WTC11 (cell line): ENCODE data around the gene TIMELESS. TPM values are rescaled to one million over a fixed set of nuclear protein-coding genes. Genes with fewer than 3 reads are reported as not detected.
A peak's percentile ranks its signal among the peaks of the same experiment; 100 is the strongest.

ENCODE experiments used
- ATAC-seq: fragments of 200-7000 bp; cut with Tn5 transposase; 2 replicates; pipeline ENCODE4 v1.10.0; 2021; ENCODE audit warnings: mild to moderate bottlenecking, moderate library complexity
- CTCF ChIA-PET: fragments of 300-600 bp; sonication (Branson Sonifier 250); formaldehyde crosslinking; loops from one replicate; lab custom pipeline; 2021; ENCODE audit warnings: antibody characterized with exemption; lab: Charles Lee
- POLR2A ChIA-PET: fragments of 350-600 bp; sonication (Branson Sonifier 250); formaldehyde crosslinking; loops from one replicate; lab custom pipeline; 2021; ENCODE audit warnings: antibody characterized with exemption; lab: Charles Lee
- DNase-seq: peaks from one replicate; pipeline ENCODE4 v3.0.0; 2021; ENCODE audit warnings: low spot score
- H3K27ac Mint-ChIP-seq: 2 replicates; pipeline ENCODE4 v1.8.0; 2021; ENCODE audit warnings: mixed read lengths
- H3K27me3 Mint-ChIP-seq: 2 replicates; pipeline ENCODE4 v1.8.0; 2021; ENCODE audit warnings: low read depth, mild to moderate bottlenecking, moderate library complexity, mixed read lengths
- H3K36me3 Mint-ChIP-seq: 2 replicates; pipeline ENCODE4 v1.8.0; 2021; ENCODE audit warnings: mixed read lengths
- H3K4me1 Mint-ChIP-seq: 2 replicates; pipeline ENCODE4 v1.8.0; 2022; ENCODE audit warnings: mixed read lengths
- H3K4me3 Mint-ChIP-seq: 2 replicates; pipeline ENCODE4 v1.8.0; 2021; ENCODE audit warnings: mild to moderate bottlenecking, moderate library complexity, mixed read lengths
- H3K9me3 Mint-ChIP-seq: 2 replicates; pipeline ENCODE4 v1.8.0; 2021; ENCODE audit warnings: mixed read lengths
- EMX1 ChIP-seq: fragments of 250-450 bp; sonication (Bioruptor Pico); IDR thresholded peaks from 2 replicates; pipeline ENCODE4 v1.8.0; 2021; ENCODE audit warnings: mild to moderate bottlenecking
- GABPB1 ChIP-seq: sonication (generic); formaldehyde crosslinking; IDR thresholded peaks from 2 replicates; pipeline ENCODE4 v1.8.1; 2023; ENCODE audit warnings: mild to moderate bottlenecking, missing genetic modification reagents
- GTF2I ChIP-seq: fragments of 250-450 bp; sonication (Bioruptor Pico); conservative IDR thresholded peaks from 2 replicates; pipeline ENCODE4 v1.4.0; 2021; ENCODE audit warnings: mild to moderate bottlenecking
- KAT7 ChIP-seq: sonication (generic); formaldehyde crosslinking; IDR thresholded peaks from 2 replicates; pipeline ENCODE4 v1.8.1; 2023; ENCODE audit warnings: missing genetic modification reagents, mild to moderate bottlenecking, borderline replicate concordance
- NR2C2 ChIP-seq: sonication (generic); formaldehyde crosslinking; IDR thresholded peaks from 2 replicates; pipeline ENCODE4 v1.8.0; 2022; ENCODE audit warnings: mild to moderate bottlenecking, missing genetic modification reagents
- SMAD4 ChIP-seq: sonication (generic); formaldehyde crosslinking; IDR thresholded peaks from 2 replicates; pipeline ENCODE4 v1.8.0; 2022; ENCODE audit warnings: mild to moderate bottlenecking, missing genetic modification reagents
- SOX15 ChIP-seq: fragments of 250-450 bp; sonication (Bioruptor Pico); IDR thresholded peaks from 2 replicates; pipeline ENCODE4 v1.9.0; 2021; ENCODE audit warnings: mild to moderate bottlenecking
- SP1 ChIP-seq: sonication (generic); formaldehyde crosslinking; conservative IDR thresholded peaks from 2 replicates; pipeline ENCODE4 v1.8.1; 2022; ENCODE audit warnings: missing genetic modification reagents
- TCF7 ChIP-seq: sonication (generic); formaldehyde crosslinking; IDR thresholded peaks from 2 replicates; pipeline ENCODE4 v1.8.0; 2022; ENCODE audit warnings: mild to moderate bottlenecking, low read depth, missing genetic modification reagents, moderate library complexity
- TEAD1 ChIP-seq: sonication (generic); formaldehyde crosslinking; IDR thresholded peaks from 2 replicates; pipeline ENCODE4 v1.8.0; 2022; ENCODE audit warnings: mild to moderate bottlenecking, missing genetic modification reagents
- TP53 ChIP-seq: sonication (generic); formaldehyde crosslinking; IDR thresholded peaks from 2 replicates; pipeline ENCODE4 v1.8.1; 2023; ENCODE audit warnings: mild to moderate bottlenecking, missing genetic modification reagents
- total RNA-seq: library from RNA; stranded (reverse); gene quantifications from 3 replicates; pipeline ENCODE4 v1.2.3, GENCODE V29; 2021
- TF ChIP-seq, protein P1 (sequence below): sonication (generic); formaldehyde crosslinking; IDR thresholded peaks from 2 replicates; pipeline ENCODE4 v1.8.1; 2022; ENCODE audit warnings: mild to moderate bottlenecking, moderate library complexity, missing genetic modification reagents
- TF ChIP-seq, protein P2 (sequence below): sonication (generic); formaldehyde crosslinking; IDR thresholded peaks from 2 replicates; pipeline ENCODE4 v1.8.1; 2023; ENCODE audit warnings: mild to moderate bottlenecking, missing genetic modification reagents
- TF ChIP-seq, protein P3 (sequence below): fragments of 250-450 bp; sonication (Bioruptor Pico); IDR thresholded peaks from 2 replicates; pipeline ENCODE4 v1.9.0; 2021; ENCODE audit warnings: moderate library complexity, mild to moderate bottlenecking, inconsistent platforms, borderline replicate concordance
- TF ChIP-seq, protein P4 (sequence below): sonication (generic); formaldehyde crosslinking; IDR thresholded peaks from 2 replicates; pipeline ENCODE4 v1.8.0; 2023; ENCODE audit warnings: missing genetic modification reagents
- TF ChIP-seq, protein P5 (sequence below): sonication (generic); formaldehyde crosslinking; IDR thresholded peaks from 2 replicates; pipeline ENCODE4 v1.8.0; 2023; ENCODE audit warnings: missing genetic modification reagents, mild to moderate bottlenecking, borderline replicate concordance
- TF ChIP-seq, protein P6 (sequence below): sonication (generic); formaldehyde crosslinking; IDR thresholded peaks from 2 replicates; pipeline ENCODE4 v1.8.0; 2023; ENCODE audit warnings: mild to moderate bottlenecking, missing genetic modification reagents
- TF ChIP-seq, protein P7 (sequence below): sonication (generic); formaldehyde crosslinking; IDR thresholded peaks from 2 replicates; pipeline ENCODE4 v1.8.1; 2023; ENCODE audit warnings: mild to moderate bottlenecking, missing genetic modification reagents

The TIMELESS gene
- total RNA-seq, 1 experiment from 2014 or later, result 60.9 TPM

DNA sequence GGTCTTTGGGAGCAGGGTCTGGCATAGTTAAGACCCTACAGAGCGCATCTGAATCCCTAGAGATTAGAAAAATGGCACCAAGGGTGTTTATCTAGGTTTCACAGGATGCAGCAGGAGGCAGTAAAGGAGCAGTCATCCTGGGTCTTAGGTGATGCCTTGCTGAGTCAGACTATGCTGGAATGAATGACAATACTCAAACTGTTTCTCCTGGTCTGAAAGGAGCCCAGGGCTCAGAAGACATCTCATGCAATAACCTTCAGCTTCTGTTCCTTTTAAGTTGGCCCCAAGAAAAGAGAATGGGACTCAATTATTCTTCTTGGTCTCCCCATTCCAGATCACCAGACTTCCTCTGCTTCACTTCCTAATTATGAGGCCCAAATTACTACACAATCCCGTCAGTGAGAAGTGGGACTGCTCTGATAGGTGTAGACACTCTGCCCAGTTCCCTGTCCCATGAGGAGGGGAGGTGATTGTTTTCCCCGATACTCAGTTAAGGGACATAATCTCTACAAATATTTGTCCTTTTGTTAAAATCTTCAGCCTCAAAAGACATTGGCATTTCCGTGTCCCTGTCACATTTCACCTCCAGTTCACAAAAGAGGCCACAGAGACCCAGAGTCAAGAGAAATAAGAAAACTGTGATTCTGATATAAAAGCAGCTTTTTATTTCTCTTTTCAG lies 71.8 kb downstream of the TIMELESS start:
- no peak for TF ChIP-seq TEAD1
- TF ChIP-seq, all 79 proteins: peak for 0
- ATAC-seq, result peak; percentile 90
- peak overlapping the region; percentile 47; the same call in 1 of the 2 replicates for H3K27ac Mint-ChIP-seq

DNA sequence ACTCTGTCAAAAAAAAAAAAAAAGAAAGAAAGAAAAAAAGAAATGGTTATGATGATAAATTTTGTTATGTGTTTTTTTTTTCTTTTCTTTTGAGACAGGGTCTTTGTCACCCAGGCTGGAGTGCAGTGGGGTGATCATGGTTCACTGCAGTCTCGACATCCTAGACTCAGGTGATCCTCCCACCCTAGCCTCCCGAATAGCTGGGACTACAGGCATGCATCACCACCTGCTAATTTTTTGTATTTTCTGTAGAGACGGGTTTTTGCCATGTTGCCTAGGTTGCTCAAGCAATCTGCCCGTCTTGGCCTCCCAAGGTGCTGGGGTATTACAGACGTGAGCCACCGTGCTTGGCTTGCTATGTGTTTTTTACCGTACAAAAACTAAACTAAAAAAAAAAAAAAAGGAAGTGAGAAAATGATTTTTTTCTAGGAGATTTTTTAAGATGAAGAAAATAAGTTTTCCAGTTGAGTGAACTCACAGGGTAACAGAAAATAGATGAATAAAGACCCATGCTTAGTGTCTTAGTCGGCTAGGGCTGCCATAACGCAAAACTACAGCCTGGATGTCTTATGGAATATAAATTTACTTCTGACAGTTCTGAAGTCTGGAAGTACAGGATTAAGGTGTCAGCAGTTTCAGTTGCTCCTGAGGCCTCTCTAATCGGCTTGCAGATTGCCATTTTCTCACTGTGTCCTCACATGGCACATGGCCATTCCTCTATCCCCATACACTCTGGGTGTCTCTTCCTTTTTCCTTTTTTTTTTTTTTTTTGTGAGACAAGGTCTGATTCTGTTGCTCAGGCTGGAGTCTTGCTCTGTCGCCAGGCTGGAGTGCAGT lies 73.4 kb downstream of the TIMELESS start:
- H3K4me3 Mint-ChIP-seq, result no peak overlapping the region
- no peak for ATAC-seq
- CTCF ChIA-PET, result interaction anchor here (1.1 to 3.3 kb wide), 4 partner anchors 16 to 89 kb away, joined by 3 to 17 read pairs (median 4); partner anchors contain the start of gene STAT2

More for the DNA sequence above, 71.8 kb downstream of the TIMELESS start:
- no peak for DNase-seq
- peaks cover 7% of the 10 kb centered on the region for H3K4me1 Mint-ChIP-seq
- POLR2A ChIA-PET, result interaction anchor here (1.2 kb wide), 1 partner anchor 18 kb away, joined by 5 read pairs; the partner anchor contains the start of gene STAT2
- H3K9me3 Mint-ChIP-seq, result peaks cover 15% of the 10 kb centered on the region
- no peaks in the 10 kb centered on the region; the same call in none of the 2 replicates for H3K27me3 Mint-ChIP-seq
- H3K4me3 Mint-ChIP-seq, result no peak overlapping the region
- CTCF ChIA-PET, result interaction anchor here (0.6 to 3.3 kb wide), 6 partner anchors 11 to 87 kb away, joined by 3 to 17 read pairs (median 4); partner anchors contain the start of genes CNPY2 and STAT2
- no peaks in the 10 kb centered on the region for H3K36me3 Mint-ChIP-seq

More for the DNA sequence above, 73.4 kb downstream of the TIMELESS start:
- Mint-ChIP-seq H3K4me1 (peaks cover 7% of the 10 kb centered on the region), H3K36me3 (no peaks in the 10 kb centered on the region), H3K27ac (no peak overlapping the region), H3K27me3 (peaks cover 7% of the 10 kb centered on the region), H3K9me3 (peaks cover 24% of the 10 kb centered on the region)
- POLR2A ChIA-PET, result interaction anchor here (0.7 to 1.1 kb wide), 3 partner anchors 84 to 263 kb away, joined by 3 to 6 read pairs (median 4); partner anchors contain the start of gene RNF41
- DNase-seq, result no peak
- TF ChIP-seq, protein P1, sequence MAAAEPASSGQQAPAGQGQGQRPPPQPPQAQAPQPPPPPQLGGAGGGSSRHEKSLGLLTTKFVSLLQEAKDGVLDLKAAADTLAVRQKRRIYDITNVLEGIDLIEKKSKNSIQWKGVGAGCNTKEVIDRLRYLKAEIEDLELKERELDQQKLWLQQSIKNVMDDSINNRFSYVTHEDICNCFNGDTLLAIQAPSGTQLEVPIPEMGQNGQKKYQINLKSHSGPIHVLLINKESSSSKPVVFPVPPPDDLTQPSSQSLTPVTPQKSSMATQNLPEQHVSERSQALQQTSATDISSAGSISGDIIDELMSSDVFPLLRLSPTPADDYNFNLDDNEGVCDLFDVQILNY, result no peak
- TF ChIP-seq TP53 (CRISPR knock-in tag), result no peak
- no peak for TF ChIP-seq NR2C2 (CRISPR knock-in tag)
- TF ChIP-seq TCF7 (CRISPR knock-in tag), result no peak
- TF ChIP-seq KAT7, result no peak
- TF ChIP-seq, protein P2, sequence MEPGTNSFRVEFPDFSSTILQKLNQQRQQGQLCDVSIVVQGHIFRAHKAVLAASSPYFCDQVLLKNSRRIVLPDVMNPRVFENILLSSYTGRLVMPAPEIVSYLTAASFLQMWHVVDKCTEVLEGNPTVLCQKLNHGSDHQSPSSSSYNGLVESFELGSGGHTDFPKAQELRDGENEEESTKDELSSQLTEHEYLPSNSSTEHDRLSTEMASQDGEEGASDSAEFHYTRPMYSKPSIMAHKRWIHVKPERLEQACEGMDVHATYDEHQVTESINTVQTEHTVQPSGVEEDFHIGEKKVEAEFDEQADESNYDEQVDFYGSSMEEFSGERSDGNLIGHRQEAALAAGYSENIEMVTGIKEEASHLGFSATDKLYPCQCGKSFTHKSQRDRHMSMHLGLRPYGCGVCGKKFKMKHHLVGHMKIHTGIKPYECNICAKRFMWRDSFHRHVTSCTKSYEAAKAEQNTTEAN, result no peak
- TF ChIP-seq SMAD4 (CRISPR knock-in tag), result no peak
- TF ChIP-seq, protein P3, sequence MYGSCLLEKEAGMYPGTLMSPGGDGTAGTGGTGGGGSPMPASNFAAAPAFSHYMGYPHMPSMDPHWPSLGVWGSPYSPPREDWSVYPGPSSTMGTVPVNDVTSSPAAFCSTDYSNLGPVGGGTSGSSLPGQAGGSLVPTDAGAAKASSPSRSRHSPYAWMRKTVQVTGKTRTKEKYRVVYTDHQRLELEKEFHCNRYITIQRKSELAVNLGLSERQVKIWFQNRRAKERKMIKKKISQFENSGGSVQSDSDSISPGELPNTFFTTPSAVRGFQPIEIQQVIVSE, result no peak
- TF ChIP-seq, protein P4, sequence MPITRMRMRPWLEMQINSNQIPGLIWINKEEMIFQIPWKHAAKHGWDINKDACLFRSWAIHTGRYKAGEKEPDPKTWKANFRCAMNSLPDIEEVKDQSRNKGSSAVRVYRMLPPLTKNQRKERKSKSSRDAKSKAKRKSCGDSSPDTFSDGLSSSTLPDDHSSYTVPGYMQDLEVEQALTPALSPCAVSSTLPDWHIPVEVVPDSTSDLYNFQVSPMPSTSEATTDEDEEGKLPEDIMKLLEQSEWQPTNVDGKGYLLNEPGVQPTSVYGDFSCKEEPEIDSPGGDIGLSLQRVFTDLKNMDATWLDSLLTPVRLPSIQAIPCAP (CRISPR knock-in tag), result no peak
- no peak for TF ChIP-seq GTF2I (CRISPR knock-in tag)
- TF ChIP-seq, protein P5, sequence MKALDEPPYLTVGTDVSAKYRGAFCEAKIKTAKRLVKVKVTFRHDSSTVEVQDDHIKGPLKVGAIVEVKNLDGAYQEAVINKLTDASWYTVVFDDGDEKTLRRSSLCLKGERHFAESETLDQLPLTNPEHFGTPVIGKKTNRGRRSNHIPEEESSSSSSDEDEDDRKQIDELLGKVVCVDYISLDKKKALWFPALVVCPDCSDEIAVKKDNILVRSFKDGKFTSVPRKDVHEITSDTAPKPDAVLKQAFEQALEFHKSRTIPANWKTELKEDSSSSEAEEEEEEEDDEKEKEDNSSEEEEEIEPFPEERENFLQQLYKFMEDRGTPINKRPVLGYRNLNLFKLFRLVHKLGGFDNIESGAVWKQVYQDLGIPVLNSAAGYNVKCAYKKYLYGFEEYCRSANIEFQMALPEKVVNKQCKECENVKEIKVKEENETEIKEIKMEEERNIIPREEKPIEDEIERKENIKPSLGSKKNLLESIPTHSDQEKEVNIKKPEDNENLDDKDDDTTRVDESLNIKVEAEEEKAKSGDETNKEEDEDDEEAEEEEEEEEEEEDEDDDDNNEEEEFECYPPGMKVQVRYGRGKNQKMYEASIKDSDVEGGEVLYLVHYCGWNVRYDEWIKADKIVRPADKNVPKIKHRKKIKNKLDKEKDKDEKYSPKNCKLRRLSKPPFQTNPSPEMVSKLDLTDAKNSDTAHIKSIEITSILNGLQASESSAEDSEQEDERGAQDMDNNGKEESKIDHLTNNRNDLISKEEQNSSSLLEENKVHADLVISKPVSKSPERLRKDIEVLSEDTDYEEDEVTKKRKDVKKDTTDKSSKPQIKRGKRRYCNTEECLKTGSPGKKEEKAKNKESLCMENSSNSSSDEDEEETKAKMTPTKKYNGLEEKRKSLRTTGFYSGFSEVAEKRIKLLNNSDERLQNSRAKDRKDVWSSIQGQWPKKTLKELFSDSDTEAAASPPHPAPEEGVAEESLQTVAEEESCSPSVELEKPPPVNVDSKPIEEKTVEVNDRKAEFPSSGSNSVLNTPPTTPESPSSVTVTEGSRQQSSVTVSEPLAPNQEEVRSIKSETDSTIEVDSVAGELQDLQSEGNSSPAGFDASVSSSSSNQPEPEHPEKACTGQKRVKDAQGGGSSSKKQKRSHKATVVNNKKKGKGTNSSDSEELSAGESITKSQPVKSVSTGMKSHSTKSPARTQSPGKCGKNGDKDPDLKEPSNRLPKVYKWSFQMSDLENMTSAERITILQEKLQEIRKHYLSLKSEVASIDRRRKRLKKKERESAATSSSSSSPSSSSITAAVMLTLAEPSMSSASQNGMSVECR (CRISPR knock-in tag), result no peak
- no peak for TF ChIP-seq EMX1 (CRISPR knock-in tag)
- TF ChIP-seq, protein P6, sequence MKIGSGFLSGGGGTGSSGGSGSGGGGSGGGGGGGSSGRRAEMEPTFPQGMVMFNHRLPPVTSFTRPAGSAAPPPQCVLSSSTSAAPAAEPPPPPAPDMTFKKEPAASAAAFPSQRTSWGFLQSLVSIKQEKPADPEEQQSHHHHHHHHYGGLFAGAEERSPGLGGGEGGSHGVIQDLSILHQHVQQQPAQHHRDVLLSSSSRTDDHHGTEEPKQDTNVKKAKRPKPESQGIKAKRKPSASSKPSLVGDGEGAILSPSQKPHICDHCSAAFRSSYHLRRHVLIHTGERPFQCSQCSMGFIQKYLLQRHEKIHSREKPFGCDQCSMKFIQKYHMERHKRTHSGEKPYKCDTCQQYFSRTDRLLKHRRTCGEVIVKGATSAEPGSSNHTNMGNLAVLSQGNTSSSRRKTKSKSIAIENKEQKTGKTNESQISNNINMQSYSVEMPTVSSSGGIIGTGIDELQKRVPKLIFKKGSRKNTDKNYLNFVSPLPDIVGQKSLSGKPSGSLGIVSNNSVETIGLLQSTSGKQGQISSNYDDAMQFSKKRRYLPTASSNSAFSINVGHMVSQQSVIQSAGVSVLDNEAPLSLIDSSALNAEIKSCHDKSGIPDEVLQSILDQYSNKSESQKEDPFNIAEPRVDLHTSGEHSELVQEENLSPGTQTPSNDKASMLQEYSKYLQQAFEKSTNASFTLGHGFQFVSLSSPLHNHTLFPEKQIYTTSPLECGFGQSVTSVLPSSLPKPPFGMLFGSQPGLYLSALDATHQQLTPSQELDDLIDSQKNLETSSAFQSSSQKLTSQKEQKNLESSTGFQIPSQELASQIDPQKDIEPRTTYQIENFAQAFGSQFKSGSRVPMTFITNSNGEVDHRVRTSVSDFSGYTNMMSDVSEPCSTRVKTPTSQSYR (CRISPR knock-in tag), result no peak
- TF ChIP-seq SP1 (CRISPR knock-in tag), result no peak
- TF ChIP-seq, protein P7, sequence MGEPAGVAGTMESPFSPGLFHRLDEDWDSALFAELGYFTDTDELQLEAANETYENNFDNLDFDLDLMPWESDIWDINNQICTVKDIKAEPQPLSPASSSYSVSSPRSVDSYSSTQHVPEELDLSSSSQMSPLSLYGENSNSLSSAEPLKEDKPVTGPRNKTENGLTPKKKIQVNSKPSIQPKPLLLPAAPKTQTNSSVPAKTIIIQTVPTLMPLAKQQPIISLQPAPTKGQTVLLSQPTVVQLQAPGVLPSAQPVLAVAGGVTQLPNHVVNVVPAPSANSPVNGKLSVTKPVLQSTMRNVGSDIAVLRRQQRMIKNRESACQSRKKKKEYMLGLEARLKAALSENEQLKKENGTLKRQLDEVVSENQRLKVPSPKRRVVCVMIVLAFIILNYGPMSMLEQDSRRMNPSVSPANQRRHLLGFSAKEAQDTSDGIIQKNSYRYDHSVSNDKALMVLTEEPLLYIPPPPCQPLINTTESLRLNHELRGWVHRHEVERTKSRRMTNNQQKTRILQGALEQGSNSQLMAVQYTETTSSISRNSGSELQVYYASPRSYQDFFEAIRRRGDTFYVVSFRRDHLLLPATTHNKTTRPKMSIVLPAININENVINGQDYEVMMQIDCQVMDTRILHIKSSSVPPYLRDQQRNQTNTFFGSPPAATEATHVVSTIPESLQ, result no peak
- no peak for TF ChIP-seq GABPB1 (CRISPR knock-in tag)
- TF ChIP-seq SOX15 (CRISPR knock-in tag), result no peak
